ENCODE results near the gene PCDHGB5. TPM values are rescaled to one million over a fixed set of nuclear protein-coding genes. Genes with fewer than 3 reads are reported as not detected.

PCDHGB5 gene
- total and polyA plus RNA-seq, 2 donors from 2014 or later = 0.82 to 12.3 TPM

- H3K9ac ChIP-seq (ENCODE audit: low read length in 3 of 3) = no peak overlapping the region
- no peak for FAIRE-seq
- H3K27ac ChIP-seq (ENCODE audit: low read depth in 2 of 2, low read length in 2 of 2) = no peak overlapping the region
- peak overlapping the region in 1 of 3 donors; percentile 3 for H3K4me3 ChIP-seq (ENCODE audit: low read length in 3 of 3)
- no peaks in the 10 kb centered on the region for H3K36me3 ChIP-seq (ENCODE audit: control insufficient read depth in 2 of 3, insufficient read depth in 3 of 3, low read length in 3 of 3)
- intact Hi-C loops (cut with DNase I) = no loop called here
- no peak for DNase-seq
- H3K9me3 ChIP-seq (ENCODE audit: control insufficient read depth in 2 of 3, insufficient read depth in 1 of 3, low read length in 3 of 3) = peaks cover 0 to 66% (median 27%) of the 10 kb centered on the region in 3 donors
- H3K4me1 ChIP-seq (ENCODE audit: control insufficient read depth in 2 of 3, insufficient read depth in 2 of 3, low read depth in 1 of 3, low read length in 3 of 3) = no peaks in the 10 kb centered on the region
- no peaks in the 10 kb centered on the region for H3K27me3 ChIP-seq (ENCODE audit: control insufficient read depth, insufficient read depth, low read length)
- TF ChIP-seq, protein P1, sequence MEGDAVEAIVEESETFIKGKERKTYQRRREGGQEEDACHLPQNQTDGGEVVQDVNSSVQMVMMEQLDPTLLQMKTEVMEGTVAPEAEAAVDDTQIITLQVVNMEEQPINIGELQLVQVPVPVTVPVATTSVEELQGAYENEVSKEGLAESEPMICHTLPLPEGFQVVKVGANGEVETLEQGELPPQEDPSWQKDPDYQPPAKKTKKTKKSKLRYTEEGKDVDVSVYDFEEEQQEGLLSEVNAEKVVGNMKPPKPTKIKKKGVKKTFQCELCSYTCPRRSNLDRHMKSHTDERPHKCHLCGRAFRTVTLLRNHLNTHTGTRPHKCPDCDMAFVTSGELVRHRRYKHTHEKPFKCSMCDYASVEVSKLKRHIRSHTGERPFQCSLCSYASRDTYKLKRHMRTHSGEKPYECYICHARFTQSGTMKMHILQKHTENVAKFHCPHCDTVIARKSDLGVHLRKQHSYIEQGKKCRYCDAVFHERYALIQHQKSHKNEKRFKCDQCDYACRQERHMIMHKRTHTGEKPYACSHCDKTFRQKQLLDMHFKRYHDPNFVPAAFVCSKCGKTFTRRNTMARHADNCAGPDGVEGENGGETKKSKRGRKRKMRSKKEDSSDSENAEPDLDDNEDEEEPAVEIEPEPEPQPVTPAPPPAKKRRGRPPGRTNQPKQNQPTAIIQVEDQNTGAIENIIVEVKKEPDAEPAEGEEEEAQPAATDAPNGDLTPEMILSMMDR (IDR thresholded peaks at IDR 0.05; ENCODE audit: borderline replicate concordance, extremely low read depth, insufficient read depth) = no peak
Measured at GRCh38 chr5:141366016-141366896, 31.5 kb upstream of the PCDHGB5 start.

DNA sequence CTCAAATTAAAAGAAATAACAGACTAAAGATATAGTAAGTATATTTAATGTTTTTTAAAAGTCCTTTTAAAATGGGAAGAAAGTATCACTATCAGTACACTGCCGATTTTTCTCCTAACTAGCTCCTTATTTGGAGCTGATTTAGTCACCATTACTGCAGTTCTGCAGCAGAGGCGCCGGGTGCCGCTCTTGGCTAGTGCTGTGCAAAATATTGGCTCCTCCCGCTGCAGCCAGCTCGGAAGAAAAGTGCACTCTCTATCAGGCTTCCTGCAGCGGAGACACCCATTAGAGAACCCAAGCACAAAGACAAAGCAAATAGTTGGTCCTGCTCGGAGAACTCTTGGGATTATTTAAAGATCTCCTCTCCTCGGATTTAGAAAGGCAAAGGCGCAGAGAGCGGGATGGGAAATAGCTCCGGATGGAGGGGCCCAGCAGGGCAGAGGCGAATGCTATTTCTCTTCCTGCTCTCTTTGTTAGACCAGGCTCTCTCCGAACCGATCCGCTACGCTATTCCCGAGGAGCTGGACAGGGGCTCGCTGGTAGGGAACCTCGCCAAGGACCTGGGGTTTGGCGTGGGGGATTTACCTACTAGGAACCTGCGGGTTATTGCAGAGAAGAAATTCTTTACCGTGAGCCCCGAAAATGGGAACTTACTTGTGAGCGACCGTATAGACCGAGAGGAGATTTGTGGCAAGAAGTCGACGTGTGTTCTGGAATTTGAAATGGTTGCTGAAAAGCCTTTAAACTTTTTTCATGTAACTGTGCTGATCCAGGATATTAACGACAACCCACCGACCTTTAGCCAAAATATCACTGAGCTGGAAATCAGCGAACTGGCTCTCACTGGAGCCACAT lies 27.5 kb upstream of the PCDHGB5 start, which contains the start of gene PCDHGB3:
TSS of gene PCDHGB3 (plus strand) at position 249 of the 855 bp plus-strand sequence. CDS start at position 402, 153 bp downstream.
- Histone ChIP-seq H3K4me3 (ENCODE audit: low read length in 3 of 3) (peak within 1 kb of the TSS in 2 of 3 donors; percentile 16 to 30), H3K36me3 (ENCODE audit: control insufficient read depth in 2 of 3, insufficient read depth in 3 of 3, low read length in 3 of 3) (no peaks in the 10 kb centered on the region)
- no peak for DNase-seq

DNA sequence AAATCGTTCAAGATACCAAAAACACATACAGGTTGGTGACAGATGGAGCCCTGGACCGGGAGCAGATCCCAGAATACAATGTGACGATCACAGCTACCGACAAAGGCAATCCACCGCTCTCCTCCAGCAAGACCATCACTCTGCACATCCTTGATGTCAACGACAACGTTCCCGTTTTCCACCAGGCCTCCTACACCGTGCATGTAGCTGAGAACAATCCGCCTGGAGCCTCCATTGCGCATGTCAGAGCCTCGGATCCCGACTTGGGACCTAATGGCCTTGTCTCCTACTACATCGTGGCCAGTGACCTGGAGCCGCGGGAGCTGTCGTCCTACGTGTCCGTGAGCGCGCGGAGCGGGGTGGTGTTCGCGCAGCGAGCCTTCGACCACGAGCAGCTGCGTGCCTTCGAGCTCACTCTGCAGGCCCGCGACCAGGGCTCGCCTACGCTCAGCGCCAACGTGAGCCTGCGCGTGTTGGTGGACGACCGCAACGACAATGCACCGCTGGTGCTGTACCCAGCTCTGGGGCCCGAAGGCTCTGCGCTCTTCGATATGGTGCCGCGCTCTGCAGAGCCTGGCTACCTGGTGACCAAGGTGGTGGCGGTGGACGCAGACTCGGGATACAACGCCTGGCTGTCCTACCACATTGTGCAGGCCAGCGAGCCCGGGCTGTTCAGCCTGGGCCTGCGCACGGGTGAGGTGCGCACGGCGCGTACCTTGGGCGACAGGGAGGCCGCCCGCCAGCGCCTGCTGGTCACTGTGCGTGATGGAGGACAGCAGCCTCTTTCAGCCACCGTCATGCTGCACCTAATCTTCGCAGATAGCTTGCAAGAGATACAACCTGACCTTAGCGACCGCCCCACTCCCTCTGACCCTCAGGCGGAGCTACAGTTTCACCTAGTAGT lies 25.9 kb upstream of the PCDHGB5 start:
- Histone ChIP-seq H3K9ac (ENCODE audit: low read length in 3 of 3) (no peak overlapping the region), H3K27ac (ENCODE audit: low read depth in 2 of 2, low read length in 2 of 2) (no peak overlapping the region), H3K9me3 (ENCODE audit: control insufficient read depth in 2 of 3, insufficient read depth in 1 of 3, low read length in 3 of 3) (peaks cover 2 to 58% (median 24%) of the 10 kb centered on the region in 3 donors), H3K4me3 (ENCODE audit: low read length in 3 of 3) (peak overlapping the region in 1 of 3 donors; percentile 16), H3K4me1 (ENCODE audit: control insufficient read depth in 2 of 3, insufficient read depth in 2 of 3, low read depth in 1 of 3, low read length in 3 of 3) (no peaks in the 10 kb centered on the region), H3K36me3 (ENCODE audit: control insufficient read depth in 2 of 3, insufficient read depth in 3 of 3, low read length in 3 of 3) (no peaks in the 10 kb centered on the region), H3K27me3 (ENCODE audit: control insufficient read depth, insufficient read depth, low read length) (no peaks in the 10 kb centered on the region)
- FAIRE-seq (no peak), DNase-seq (no peak)
- TF ChIP-seq, protein P1 (IDR thresholded peaks at IDR 0.05; ENCODE audit: borderline replicate concordance, extremely low read depth, insufficient read depth) = no peak
- intact Hi-C loops (cut with DNase I) = no loop called here

More for the DNA sequence above, 27.5 kb upstream of the PCDHGB5 start, which contains the start of gene PCDHGB3:
- TF ChIP-seq, protein P1 (IDR thresholded peaks at IDR 0.05; ENCODE audit: borderline replicate concordance, extremely low read depth, insufficient read depth) = peak; percentile 24
- Histone ChIP-seq H3K9me3 (ENCODE audit: control insufficient read depth in 2 of 3, insufficient read depth in 1 of 3, low read length in 3 of 3) (peaks cover 2 to 63% (median 28%) of the 10 kb centered on the region in 3 donors), H3K27ac (ENCODE audit: low read depth in 2 of 2, low read length in 2 of 2) (no peak within 1 kb of the TSS), H3K4me1 (ENCODE audit: control insufficient read depth in 2 of 3, insufficient read depth in 2 of 3, low read depth in 1 of 3, low read length in 3 of 3) (no peaks in the 10 kb centered on the region), H3K9ac (ENCODE audit: low read length in 3 of 3) (no peak within 1 kb of the TSS), H3K27me3 (ENCODE audit: control insufficient read depth, insufficient read depth, low read length) (no peaks in the 10 kb centered on the region)
- intact Hi-C loops (cut with DNase I) = no loop called here
- no peak for FAIRE-seq

Data from kidney (tissue), 14 donors.